Measurements from ENCODE around the gene ALLC.

The ALLC gene

DNA sequence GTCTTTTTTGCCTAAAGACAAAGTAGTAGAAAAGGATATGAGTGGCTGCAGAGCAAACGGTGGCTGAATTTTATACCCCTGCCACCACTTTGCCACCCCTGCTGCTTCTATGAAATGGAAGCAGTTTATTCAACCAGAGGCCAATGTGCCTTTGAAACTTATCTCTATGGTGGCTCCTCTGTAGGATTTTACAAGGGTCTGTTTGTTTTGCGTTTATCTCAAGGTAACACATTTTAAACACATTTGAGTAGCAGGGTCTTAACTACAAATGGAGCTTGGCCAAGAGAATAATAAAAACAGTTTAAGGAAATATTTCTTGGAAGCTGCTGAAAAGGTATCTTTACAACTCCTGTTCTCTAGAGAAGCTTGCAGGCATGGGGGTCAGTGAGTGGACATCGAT is 6.1 kb downstream of the ALLC start:
- Histone ChIP-seq H3K4me3 (ENCODE audit: low read depth in 1 of 5, low read length in 5 of 5) (no peak overlapping the region), H3K27me3 (ENCODE audit: control insufficient read depth in 5 of 5, insufficient read depth in 4 of 5, low read length in 5 of 5) (peaks cover 0 to 14% (median 5%) of the 10 kb centered on the region in 5 donors), H3K27ac (ENCODE audit: low read depth, low read length) (no peak overlapping the region), H3K4me1 (ENCODE audit: control insufficient read depth in 5 of 5, insufficient read depth in 5 of 5, low read length in 5 of 5) (peaks cover 0 to 12% (median 10%) of the 10 kb centered on the region in 5 donors), H3K9me3 (ENCODE audit: control insufficient read depth in 5 of 5, low read length in 5 of 5) (no peaks in the 10 kb centered on the region), H3K9ac (ENCODE audit: low read length in 5 of 5) (no peak overlapping the region), H3K36me3 (ENCODE audit: control insufficient read depth in 5 of 5, insufficient read depth in 5 of 5, low read length in 5 of 5) (no peaks in the 10 kb centered on the region)

DNA sequence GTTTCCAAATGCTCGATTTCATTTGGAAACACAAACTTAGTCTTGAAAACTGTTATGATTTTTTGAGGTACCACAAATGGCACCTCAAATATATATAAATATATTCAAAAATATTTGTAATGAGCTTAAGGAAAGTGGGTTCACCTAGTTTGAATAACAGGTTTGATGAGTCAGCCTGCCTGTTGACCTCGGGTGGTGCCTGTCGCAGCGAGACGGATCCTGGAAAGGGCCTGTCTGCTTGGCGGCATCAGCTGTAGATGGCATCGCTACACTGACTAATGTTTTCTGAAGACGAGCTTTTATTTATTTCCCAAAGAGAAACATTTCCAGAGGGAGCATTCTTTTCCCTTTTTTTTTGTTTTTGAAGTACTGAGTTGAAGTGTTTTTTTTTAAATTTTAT is 6.9 kb downstream of the ALLC start:
- H3K9ac ChIP-seq (ENCODE audit: low read length in 5 of 5) = no peak overlapping the region
- H3K27ac ChIP-seq (ENCODE audit: low read depth, low read length) = no peak overlapping the region

GRCh38 chr2:3665886-3666612 is 8.0 kb downstream of the ALLC start:
- Histone ChIP-seq H3K27me3 (ENCODE audit: control insufficient read depth in 5 of 5, insufficient read depth in 4 of 5, low read length in 5 of 5) (peaks cover 0 to 14% (median 5%) of the 10 kb centered on the region in 5 donors), H3K4me1 (ENCODE audit: control insufficient read depth in 5 of 5, insufficient read depth in 5 of 5, low read length in 5 of 5) (no peaks in the 10 kb centered on the region), H3K4me3 (ENCODE audit: low read depth in 1 of 5, low read length in 5 of 5) (no peak overlapping the region), H3K36me3 (ENCODE audit: control insufficient read depth in 5 of 5, insufficient read depth in 5 of 5, low read length in 5 of 5) (no peaks in the 10 kb centered on the region), H3K27ac (ENCODE audit: low read depth, low read length) (no peak overlapping the region), H3K9ac (ENCODE audit: low read length in 5 of 5) (no peak overlapping the region), H3K9me3 (ENCODE audit: control insufficient read depth in 5 of 5, low read length in 5 of 5) (no peaks in the 10 kb centered on the region)

More for the DNA sequence above, 6.9 kb downstream of the ALLC start:
- H3K4me3 ChIP-seq (ENCODE audit: low read depth in 1 of 5, low read length in 5 of 5) = no peak overlapping the region
- H3K9me3 ChIP-seq (ENCODE audit: control insufficient read depth in 5 of 5, low read length in 5 of 5) = no peaks in the 10 kb centered on the region
- peaks cover 0 to 14% (median 5%) of the 10 kb centered on the region in 5 donors for H3K27me3 ChIP-seq (ENCODE audit: control insufficient read depth in 5 of 5, insufficient read depth in 4 of 5, low read length in 5 of 5)
- H3K4me1 ChIP-seq (ENCODE audit: control insufficient read depth in 5 of 5, insufficient read depth in 5 of 5, low read length in 5 of 5) = peaks cover 0 to 4% (median 2%) of the 10 kb centered on the region in 5 donors
- no peaks in the 10 kb centered on the region for H3K36me3 ChIP-seq (ENCODE audit: control insufficient read depth in 5 of 5, insufficient read depth in 5 of 5, low read length in 5 of 5)

- Histone ChIP-seq H3K4me3 (ENCODE audit: low read depth in 1 of 5, low read length in 5 of 5) (no peak overlapping the region), H3K27me3 (ENCODE audit: control insufficient read depth in 5 of 5, insufficient read depth in 4 of 5, low read length in 5 of 5) (peaks cover 0 to 14% (median 5%) of the 10 kb centered on the region in 5 donors), H3K4me1 (ENCODE audit: control insufficient read depth in 5 of 5, insufficient read depth in 5 of 5, low read length in 5 of 5) (no peaks in the 10 kb centered on the region), H3K27ac (ENCODE audit: low read depth, low read length) (no peak overlapping the region), H3K9me3 (ENCODE audit: control insufficient read depth in 5 of 5, low read length in 5 of 5) (no peaks in the 10 kb centered on the region), H3K36me3 (ENCODE audit: control insufficient read depth in 5 of 5, insufficient read depth in 5 of 5, low read length in 5 of 5) (no peaks in the 10 kb centered on the region), H3K9ac (ENCODE audit: low read length in 5 of 5) (no peak overlapping the region)
These were observed 8.6 kb downstream of the ALLC start for GRCh38 chr2:3666613-3666975.

- H3K9me3 ChIP-seq (ENCODE audit: control insufficient read depth in 5 of 5, low read length in 5 of 5) = no peaks in the 10 kb centered on the region
- no peaks in the 10 kb centered on the region for H3K36me3 ChIP-seq (ENCODE audit: control insufficient read depth in 5 of 5, insufficient read depth in 5 of 5, low read length in 5 of 5)
- no peak overlapping the region for H3K4me3 ChIP-seq (ENCODE audit: low read depth in 1 of 5, low read length in 5 of 5)
- H3K4me1 ChIP-seq (ENCODE audit: control insufficient read depth in 5 of 5, insufficient read depth in 5 of 5, low read length in 5 of 5) = no peaks in the 10 kb centered on the region
- H3K27ac ChIP-seq (ENCODE audit: low read depth, low read length) = no peak overlapping the region
- no peak overlapping the region for H3K9ac ChIP-seq (ENCODE audit: low read length in 5 of 5)
- peaks cover 0 to 14% (median 5%) of the 10 kb centered on the region in 5 donors for H3K27me3 ChIP-seq (ENCODE audit: control insufficient read depth in 5 of 5, insufficient read depth in 4 of 5, low read length in 5 of 5)
These were observed 9.2 kb downstream of the ALLC start for GRCh38 chr2:3667151-3667631.

DNA sequence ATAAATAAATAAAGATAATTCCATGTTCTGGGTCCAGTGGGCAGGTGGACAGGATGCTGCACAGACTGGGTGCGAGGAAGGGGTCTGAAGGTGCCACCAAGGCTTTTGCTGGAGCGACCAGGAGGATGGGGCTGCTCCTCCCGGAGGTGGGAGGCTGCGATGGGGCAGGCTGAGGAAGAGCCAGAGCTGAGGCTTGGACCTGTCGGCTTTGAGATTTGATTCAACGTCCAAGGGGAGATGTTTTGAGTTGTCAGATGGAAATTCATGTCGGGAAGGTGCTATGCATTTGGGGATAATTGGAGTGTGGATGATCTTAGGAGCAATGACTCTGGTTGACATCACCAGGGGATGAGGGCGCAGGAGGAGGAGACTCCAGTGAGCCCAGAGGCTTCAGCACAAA is 11.7 kb downstream of the ALLC start:
- H3K9ac ChIP-seq (ENCODE audit: low read length in 5 of 5) = no peak overlapping the region

GRCh38 chr2:3670376-3670775 is 12.4 kb downstream of the ALLC start:
- H3K36me3 ChIP-seq (ENCODE audit: control insufficient read depth in 5 of 5, insufficient read depth in 5 of 5, low read length in 5 of 5) = no peaks in the 10 kb centered on the region
- H3K4me3 ChIP-seq (ENCODE audit: low read depth in 1 of 5, low read length in 5 of 5) = no peak overlapping the region
- no peak overlapping the region for H3K9ac ChIP-seq (ENCODE audit: low read length in 5 of 5)
- no peak overlapping the region for H3K27ac ChIP-seq (ENCODE audit: low read depth, low read length)
- peaks cover 3 to 14% (median 10%) of the 10 kb centered on the region in 5 donors for H3K27me3 ChIP-seq (ENCODE audit: control insufficient read depth in 5 of 5, insufficient read depth in 4 of 5, low read length in 5 of 5)
- no peaks in the 10 kb centered on the region for H3K4me1 ChIP-seq (ENCODE audit: control insufficient read depth in 5 of 5, insufficient read depth in 5 of 5, low read length in 5 of 5)
- no peaks in the 10 kb centered on the region for H3K9me3 ChIP-seq (ENCODE audit: control insufficient read depth in 5 of 5, low read length in 5 of 5)

More for the DNA sequence above, 11.7 kb downstream of the ALLC start:
- Histone ChIP-seq H3K36me3 (ENCODE audit: control insufficient read depth in 5 of 5, insufficient read depth in 5 of 5, low read length in 5 of 5) (no peaks in the 10 kb centered on the region), H3K4me1 (ENCODE audit: control insufficient read depth in 5 of 5, insufficient read depth in 5 of 5, low read length in 5 of 5) (no peaks in the 10 kb centered on the region), H3K27ac (ENCODE audit: low read depth, low read length) (no peak overlapping the region), H3K9me3 (ENCODE audit: control insufficient read depth in 5 of 5, low read length in 5 of 5) (no peaks in the 10 kb centered on the region), H3K4me3 (ENCODE audit: low read depth in 1 of 5, low read length in 5 of 5) (no peak overlapping the region), H3K27me3 (ENCODE audit: control insufficient read depth in 5 of 5, insufficient read depth in 4 of 5, low read length in 5 of 5) (peaks cover 3 to 14% (median 10%) of the 10 kb centered on the region in 5 donors)

- peaks cover 3 to 13% (median 10%) of the 10 kb centered on the region in 5 donors for H3K27me3 ChIP-seq (ENCODE audit: control insufficient read depth in 5 of 5, insufficient read depth in 4 of 5, low read length in 5 of 5)
- no peak overlapping the region for H3K9ac ChIP-seq (ENCODE audit: low read length in 5 of 5)
- no peak overlapping the region for H3K4me3 ChIP-seq (ENCODE audit: low read depth in 1 of 5, low read length in 5 of 5)
These were observed 12.9 kb downstream of the ALLC start for GRCh38 chr2:3670941-3671340.

DNA sequence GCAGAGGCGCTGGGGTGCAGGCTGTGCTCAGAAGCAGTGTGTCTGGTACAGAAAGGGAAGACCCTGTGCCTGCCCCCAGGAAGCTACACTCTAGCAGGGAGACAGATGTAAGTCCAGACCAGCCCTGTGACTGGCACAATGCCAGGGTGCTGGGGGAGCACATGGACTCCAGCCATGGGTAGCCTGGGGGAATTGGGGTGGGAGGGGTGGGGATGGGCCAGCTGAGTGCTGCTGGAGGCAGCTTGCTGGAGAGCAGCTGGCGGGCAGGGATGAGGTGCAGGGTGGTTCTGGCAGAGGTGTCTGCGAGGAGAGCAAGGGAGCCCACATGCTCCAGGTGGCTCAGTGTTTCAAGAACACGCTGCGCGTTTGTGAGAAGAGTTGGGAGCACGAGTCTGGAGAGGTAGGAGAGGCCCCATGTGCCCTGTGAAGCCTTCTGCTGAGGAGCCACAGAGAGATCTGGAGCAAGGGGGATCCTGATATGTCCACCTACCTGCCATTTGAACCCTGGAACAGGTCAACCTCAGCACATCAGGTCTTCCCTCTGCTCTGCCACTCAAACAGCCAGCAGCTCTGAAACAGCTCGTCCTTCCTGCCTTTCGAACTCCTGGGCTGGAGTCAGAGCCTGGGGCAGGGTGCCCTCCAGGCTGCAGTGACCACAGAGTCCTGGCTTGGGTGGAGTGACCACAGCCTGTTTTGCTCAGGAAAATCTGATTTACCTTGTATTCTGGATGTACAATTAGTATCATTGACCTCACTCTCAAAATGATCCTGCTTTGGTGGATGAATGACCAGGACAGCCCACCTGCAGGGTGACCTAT is 15.1 kb downstream of the ALLC start:
- Histone ChIP-seq H3K9me3 (ENCODE audit: control insufficient read depth in 5 of 5, low read length in 5 of 5) (no peaks in the 10 kb centered on the region), H3K36me3 (ENCODE audit: control insufficient read depth in 5 of 5, insufficient read depth in 5 of 5, low read length in 5 of 5) (no peaks in the 10 kb centered on the region), H3K4me3 (ENCODE audit: low read depth in 1 of 5, low read length in 5 of 5) (no peak overlapping the region), H3K27me3 (ENCODE audit: control insufficient read depth in 5 of 5, insufficient read depth in 4 of 5, low read length in 5 of 5) (peaks cover 0 to 10% (median 3%) of the 10 kb centered on the region in 5 donors), H3K4me1 (ENCODE audit: control insufficient read depth in 5 of 5, insufficient read depth in 5 of 5, low read length in 5 of 5) (no peaks in the 10 kb centered on the region), H3K27ac (ENCODE audit: low read depth, low read length) (no peak overlapping the region), H3K9ac (ENCODE audit: low read length in 5 of 5) (no peak overlapping the region)

More at GRCh38 chr2:3670941-3671340, 12.9 kb downstream of the ALLC start:
- H3K27ac ChIP-seq (ENCODE audit: low read depth, low read length) = no peak overlapping the region
- H3K9me3 ChIP-seq (ENCODE audit: control insufficient read depth in 5 of 5, low read length in 5 of 5) = no peaks in the 10 kb centered on the region
- no peaks in the 10 kb centered on the region for H3K4me1 ChIP-seq (ENCODE audit: control insufficient read depth in 5 of 5, insufficient read depth in 5 of 5, low read length in 5 of 5)
- no peaks in the 10 kb centered on the region for H3K36me3 ChIP-seq (ENCODE audit: control insufficient read depth in 5 of 5, insufficient read depth in 5 of 5, low read length in 5 of 5)
